Measurements from ENCODE around the gene KCNQ1OT1. TPM values are rescaled to one million over a fixed set of nuclear protein-coding genes. Genes with fewer than 3 reads are reported as not detected.

KCNQ1OT1 gene
- total RNA-seq: under 1 TPM; 0.33 to 0.44 TPM

DNA sequence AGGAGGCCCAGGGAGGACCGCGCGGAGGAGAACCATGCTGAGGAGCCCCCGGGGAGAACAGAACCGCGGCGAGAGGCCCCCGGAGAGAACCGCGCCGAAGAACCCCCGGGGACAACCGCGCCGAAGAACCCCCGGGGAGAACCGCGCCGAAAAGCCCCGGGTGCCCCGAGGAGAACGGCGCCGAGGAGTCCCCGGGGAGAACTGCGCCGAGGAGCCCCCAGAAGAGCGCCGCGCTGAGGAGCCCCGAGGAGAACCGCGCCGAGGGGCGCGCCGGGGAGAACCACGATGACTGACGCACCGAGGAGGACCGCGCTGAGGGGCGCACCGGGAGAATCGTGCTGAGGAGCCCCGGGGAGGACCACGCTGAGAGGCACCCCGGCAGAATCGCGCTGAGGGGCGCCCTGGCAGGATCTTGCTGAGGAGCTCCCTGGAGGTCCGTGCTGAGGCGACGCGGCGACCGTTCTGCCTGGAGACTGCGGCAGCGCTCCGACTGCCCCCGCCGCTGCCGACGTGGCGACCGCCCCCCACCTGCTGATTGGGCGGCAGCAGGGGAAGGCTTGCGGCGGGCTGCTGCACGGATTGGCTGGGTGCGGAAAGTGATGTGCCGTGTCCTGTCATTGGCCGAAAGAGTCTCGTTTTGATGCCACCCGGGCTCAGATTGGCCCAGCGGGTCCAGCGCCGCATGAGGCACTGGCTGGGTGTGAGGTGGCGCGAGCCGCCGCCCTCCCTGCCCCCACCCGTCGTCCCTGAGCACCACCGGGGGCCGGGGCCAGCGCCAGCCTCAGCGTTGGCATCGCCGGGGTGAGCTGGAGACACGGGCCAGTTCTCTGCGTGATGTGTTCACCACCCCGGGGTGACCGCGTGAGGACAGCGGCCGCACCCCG is at the start of gene KCNQ1OT1:
TSS of gene KCNQ1OT1 (minus strand) at position 464 of the 884 bp plus-strand sequence.
- peaks cover 3% of the 10 kb centered on the region for H3K36me3 Mint-ChIP-seq
- H3K27ac Mint-ChIP-seq: peak within 1 kb of the TSS; percentile 49
- peak within 1 kb of the TSS; percentile 77 for H3K4me3 Mint-ChIP-seq
- DNase-seq (peak; percentile 92), ATAC-seq (peak; percentile 96)
- H3K9me3 Mint-ChIP-seq (ENCODE audit: low read depth): no peaks in the 10 kb centered on the region
- peaks cover 6% of the 10 kb centered on the region for H3K4me1 Mint-ChIP-seq
- H3K27me3 Mint-ChIP-seq: no peaks in the 10 kb centered on the region
- CTCF ChIA-PET: no interaction called here

DNA sequence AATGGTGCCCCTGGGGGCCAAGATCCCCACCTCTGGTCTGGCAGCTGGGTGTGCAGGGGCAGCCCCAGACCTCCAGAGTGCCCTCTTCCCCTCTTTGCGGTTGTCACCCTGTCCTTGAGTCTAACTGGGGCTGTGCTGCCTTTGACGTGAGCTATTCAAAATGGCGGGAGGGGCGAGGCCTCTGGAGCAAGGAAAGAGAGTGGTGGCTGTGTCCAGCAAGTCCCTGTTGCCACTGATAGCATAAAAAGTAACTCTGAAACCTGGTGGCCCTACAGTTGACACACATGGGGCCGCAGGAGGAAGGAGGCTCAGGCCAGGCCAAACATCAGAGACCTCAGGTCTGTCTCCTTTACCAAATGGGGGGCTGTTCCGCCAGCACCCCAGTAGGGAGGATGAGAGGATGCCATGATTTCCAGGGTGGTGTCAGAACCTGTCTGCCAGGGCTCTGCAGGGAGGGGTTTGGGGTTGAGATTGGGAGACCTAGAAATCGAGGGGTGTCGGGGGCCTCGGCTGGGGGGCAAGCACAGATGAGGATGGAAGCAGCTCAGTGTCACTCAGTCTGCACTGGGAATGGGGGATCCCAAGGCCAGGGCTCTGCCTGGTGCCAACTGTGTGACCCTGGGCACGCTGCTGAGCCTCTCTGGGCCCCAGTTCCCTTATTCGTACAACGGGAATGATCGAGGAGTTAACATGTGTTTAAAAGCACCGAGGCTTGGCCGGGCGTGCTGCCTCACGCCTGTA is 49.2 kb upstream of the KCNQ1OT1 start:
- Mint-ChIP-seq H3K36me3 (no peaks in the 10 kb centered on the region), H3K4me3 (no peak overlapping the region), H3K27ac (no peak overlapping the region), H3K9me3 (ENCODE audit: low read depth) (peaks cover 2% of the 10 kb centered on the region), H3K4me1 (peaks cover 3% of the 10 kb centered on the region), H3K27me3 (no peaks in the 10 kb centered on the region)
- no peak for DNase-seq
- CTCF ChIA-PET: no interaction called here
- no peak for ATAC-seq

DNA sequence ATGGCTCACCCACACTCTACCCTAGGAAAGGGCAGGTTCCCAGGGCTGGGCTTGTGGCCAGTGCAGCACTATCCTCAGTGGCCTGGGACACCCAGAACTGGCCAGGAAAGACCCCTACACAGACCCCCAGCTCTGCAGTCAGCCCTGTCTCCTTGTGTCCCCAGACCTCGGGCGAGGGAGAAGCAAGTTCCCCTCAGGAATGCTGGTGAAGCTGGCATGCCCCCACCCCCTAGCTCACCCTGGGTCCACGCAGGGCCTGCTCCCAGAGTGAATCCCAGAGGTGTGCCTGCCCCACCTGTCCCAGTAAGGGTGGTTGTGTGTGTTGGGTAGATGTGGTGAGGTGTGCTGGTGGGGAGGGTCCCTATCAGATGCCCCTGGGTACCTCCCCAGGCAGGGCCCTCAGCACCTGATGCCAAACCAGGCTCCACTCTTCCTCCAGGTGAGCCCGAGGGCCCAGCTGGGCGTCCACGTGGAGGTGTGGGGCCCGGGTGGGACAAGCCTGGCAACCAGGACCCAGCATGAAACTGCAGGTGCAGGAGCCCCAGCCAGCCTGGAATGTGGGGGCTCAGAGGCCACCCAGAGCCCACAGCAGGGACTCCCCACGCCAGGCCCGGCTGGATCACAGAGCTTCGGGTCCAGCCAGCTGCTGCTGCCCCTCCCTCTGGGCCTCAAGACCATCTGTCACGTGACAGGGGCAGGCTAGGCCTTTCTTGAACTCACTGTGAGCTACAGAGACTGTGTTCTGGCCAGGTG is 48.4 kb upstream of the KCNQ1OT1 start:
- no peaks in the 10 kb centered on the region for H3K4me1 Mint-ChIP-seq
- H3K9me3 Mint-ChIP-seq (ENCODE audit: low read depth): no peaks in the 10 kb centered on the region
- no peak for DNase-seq
- no peak overlapping the region for H3K27ac Mint-ChIP-seq
- H3K36me3 Mint-ChIP-seq: no peaks in the 10 kb centered on the region
- CTCF ChIA-PET: no interaction called here
- no peak overlapping the region for H3K4me3 Mint-ChIP-seq
- no peaks in the 10 kb centered on the region for H3K27me3 Mint-ChIP-seq
- no peak for ATAC-seq

DNA sequence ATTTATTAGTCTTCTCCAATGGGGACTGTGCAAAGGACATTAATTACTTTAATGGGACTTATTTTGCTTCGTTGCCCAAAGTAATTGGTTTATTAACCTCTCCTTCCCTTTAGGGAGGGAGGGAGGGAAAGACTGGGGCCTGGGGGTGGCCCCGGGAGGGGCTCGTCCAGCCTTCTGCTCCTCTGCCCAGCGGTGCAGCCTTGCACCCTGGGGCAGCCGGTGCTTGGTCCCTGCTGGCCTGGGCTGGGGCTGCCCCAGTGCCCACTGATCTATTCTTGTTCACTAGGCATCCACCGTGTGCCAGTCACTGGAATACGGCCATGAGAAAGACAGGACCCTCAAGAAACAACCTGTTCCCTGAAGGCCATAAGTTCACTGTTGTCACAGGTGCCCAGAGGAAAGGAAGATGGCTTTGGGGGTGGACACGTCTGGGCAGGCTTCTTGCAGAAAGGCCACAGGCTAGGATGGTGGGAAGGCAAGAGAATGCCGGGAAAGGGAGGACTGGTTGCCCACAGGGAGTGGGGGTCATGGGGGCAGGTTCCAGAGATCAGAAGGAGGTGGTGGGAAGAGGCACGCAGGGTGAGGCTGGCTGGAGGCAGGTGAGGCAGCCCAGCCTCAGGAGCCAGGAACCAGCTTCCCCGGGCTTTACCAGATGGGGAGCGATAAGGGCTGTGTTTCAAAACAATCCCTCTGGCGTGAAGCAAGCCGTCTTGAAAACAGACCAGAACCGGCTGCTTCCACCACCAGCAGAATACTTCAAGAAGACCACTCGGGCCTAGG is 47.6 kb upstream of the KCNQ1OT1 start:
- DNase-seq (no peak), ATAC-seq (no peak)
- Mint-ChIP-seq H3K4me1 (no peaks in the 10 kb centered on the region), H3K36me3 (no peaks in the 10 kb centered on the region), H3K9me3 (ENCODE audit: low read depth) (no peaks in the 10 kb centered on the region), H3K4me3 (no peak overlapping the region), H3K27ac (no peak overlapping the region), H3K27me3 (no peaks in the 10 kb centered on the region)
- CTCF ChIA-PET: no interaction called here

DNA sequence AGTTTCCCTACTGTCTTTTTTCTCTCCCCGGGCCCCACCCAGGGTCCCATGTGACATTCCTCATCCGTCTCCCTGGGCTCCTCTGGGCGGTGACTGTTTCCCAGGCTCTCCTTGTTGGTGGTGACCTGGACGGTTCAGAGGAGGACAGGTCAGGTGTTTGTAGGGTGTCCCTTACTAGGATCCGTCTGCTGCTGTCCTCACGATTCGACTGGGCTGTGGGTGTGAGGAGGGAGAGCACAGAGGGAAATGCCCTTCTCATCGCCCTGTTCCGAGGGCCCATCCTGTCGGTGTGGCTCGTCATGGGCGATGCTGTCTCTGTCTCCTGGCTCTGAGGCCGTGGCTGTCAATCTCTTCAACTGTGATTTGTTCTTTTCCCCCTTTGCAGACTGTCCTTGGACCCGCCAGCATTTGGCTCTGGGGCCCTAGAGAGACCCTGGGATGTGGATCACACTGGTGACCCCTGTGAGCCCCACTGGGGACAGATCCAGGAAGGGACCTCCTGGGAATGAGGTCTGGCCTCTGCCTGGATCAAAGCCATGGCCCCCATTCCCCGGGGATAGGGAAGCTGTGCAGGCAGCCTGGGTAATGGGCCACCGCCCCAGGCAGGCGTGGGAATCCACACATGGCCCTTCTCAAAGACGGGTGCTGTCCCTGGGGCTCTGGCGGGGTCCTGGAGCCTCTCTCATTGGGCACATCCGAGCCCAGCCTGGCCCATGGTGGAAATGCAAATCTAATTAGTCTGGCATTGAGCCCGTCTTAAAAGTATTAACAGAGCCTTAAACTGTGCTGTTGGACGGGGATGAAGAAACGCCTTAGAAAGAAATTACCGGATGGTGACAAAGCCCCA is 46.8 kb upstream of the KCNQ1OT1 start:
- ATAC-seq (no peak), DNase-seq (no peak)
- Mint-ChIP-seq H3K36me3 (no peaks in the 10 kb centered on the region), H3K9me3 (ENCODE audit: low read depth) (no peaks in the 10 kb centered on the region), H3K27me3 (no peaks in the 10 kb centered on the region), H3K4me1 (no peaks in the 10 kb centered on the region), H3K4me3 (no peak overlapping the region), H3K27ac (no peak overlapping the region)
- CTCF ChIA-PET: no interaction called here

DNA sequence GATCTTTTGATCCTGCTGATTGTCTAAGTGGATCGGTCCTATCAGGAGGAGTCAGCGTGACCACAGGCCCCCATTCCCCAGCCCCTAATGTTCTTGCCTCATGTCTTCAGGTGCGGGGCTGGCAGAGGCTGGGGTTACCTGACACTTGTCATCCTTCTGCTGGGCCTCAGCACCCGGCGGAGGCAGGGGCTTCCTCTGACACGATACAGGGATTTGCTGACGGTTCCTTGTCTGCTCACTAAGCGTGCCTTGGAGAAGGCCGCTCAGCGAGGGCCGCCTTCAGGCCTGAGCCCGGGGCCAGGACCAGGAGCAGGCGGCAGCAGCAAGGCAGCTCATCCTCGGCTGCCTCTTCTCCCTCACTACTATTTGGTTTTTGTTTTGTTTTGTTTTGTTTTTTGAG is 45.7 kb upstream of the KCNQ1OT1 start:
- H3K27me3 Mint-ChIP-seq: no peaks in the 10 kb centered on the region
- no peak overlapping the region for H3K27ac Mint-ChIP-seq
- ATAC-seq (no peak), DNase-seq (no peak)
- H3K4me1 Mint-ChIP-seq: no peaks in the 10 kb centered on the region
- no peaks in the 10 kb centered on the region for H3K36me3 Mint-ChIP-seq
- CTCF ChIA-PET: no interaction called here
- no peaks in the 10 kb centered on the region for H3K9me3 Mint-ChIP-seq (ENCODE audit: low read depth)
- no peak overlapping the region for H3K4me3 Mint-ChIP-seq

DNA sequence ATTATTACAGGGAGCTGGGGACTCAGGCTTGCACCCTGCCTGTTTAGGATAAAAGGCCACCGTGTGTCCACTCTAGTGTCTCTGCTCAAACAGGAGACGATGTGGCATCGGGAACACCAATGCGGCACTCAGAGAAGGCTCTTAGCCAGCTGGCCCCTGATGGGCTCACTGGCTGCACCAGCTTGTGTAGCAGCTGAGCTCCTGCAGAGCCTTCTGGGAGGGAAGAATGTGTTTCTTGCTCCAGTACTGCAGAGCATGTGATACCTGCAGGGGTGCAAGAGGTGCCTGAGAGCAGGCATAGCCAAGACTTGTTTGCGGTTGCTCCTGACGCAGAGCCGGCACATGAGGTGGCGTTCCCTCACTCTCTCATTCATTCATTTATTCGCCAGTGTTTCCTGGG is 44.4 kb upstream of the KCNQ1OT1 start:
- H3K9me3 Mint-ChIP-seq (ENCODE audit: low read depth): no peaks in the 10 kb centered on the region
- H3K4me1 Mint-ChIP-seq: no peaks in the 10 kb centered on the region
- H3K27ac Mint-ChIP-seq: no peak overlapping the region
- no peak overlapping the region for H3K4me3 Mint-ChIP-seq
- CTCF ChIA-PET: interaction anchor here (1.1 kb wide), 1 partner anchor 211 kb away, joined by 4 read pairs; no protein-coding TSS in a partner anchor
- H3K27me3 Mint-ChIP-seq: no peaks in the 10 kb centered on the region
- H3K36me3 Mint-ChIP-seq: no peaks in the 10 kb centered on the region
- ATAC-seq: no peak
- DNase-seq: no peak

DNA sequence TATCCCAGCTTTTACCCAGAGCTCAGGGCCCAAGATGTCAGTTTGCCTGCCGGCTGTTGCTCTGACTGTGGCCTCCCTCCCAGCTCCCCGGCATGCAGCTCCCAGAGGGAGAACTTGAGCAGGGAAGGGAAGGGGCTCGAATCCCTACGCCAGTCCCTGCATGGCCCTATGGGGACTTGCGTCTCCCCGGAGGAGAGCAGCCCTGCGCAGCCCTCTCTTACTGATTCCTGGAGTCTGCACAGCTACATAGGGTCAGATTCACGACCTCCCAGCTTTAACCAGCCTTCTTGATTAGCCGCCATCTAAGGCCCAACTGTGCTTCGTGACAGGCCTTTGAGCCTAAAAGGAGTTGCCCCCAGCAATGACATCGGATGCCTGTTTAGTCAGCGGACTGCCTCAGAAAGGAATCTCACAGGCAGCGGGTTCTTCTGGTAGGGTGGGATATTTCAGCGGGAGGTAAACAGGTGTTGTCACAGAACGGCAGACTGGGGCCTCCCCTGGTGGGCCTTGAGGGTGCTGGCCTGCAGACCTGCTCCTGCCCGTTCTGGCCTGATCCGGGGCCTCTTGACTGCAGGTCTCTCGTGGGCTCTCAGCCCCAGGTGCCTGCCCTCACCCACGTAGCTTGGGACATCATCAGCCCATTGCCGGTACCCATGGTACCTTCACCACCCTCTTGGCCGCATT is 43.8 kb upstream of the KCNQ1OT1 start:
- Mint-ChIP-seq H3K4me1 (no peaks in the 10 kb centered on the region), H3K27ac (no peak overlapping the region), H3K27me3 (no peaks in the 10 kb centered on the region), H3K9me3 (ENCODE audit: low read depth) (no peaks in the 10 kb centered on the region), H3K36me3 (no peaks in the 10 kb centered on the region), H3K4me3 (no peak overlapping the region)
- ATAC-seq (no peak), DNase-seq (no peak)
- CTCF ChIA-PET: interaction anchor here (1.1 kb wide), 1 partner anchor 211 kb away, joined by 4 read pairs; no protein-coding TSS in a partner anchor

DNA sequence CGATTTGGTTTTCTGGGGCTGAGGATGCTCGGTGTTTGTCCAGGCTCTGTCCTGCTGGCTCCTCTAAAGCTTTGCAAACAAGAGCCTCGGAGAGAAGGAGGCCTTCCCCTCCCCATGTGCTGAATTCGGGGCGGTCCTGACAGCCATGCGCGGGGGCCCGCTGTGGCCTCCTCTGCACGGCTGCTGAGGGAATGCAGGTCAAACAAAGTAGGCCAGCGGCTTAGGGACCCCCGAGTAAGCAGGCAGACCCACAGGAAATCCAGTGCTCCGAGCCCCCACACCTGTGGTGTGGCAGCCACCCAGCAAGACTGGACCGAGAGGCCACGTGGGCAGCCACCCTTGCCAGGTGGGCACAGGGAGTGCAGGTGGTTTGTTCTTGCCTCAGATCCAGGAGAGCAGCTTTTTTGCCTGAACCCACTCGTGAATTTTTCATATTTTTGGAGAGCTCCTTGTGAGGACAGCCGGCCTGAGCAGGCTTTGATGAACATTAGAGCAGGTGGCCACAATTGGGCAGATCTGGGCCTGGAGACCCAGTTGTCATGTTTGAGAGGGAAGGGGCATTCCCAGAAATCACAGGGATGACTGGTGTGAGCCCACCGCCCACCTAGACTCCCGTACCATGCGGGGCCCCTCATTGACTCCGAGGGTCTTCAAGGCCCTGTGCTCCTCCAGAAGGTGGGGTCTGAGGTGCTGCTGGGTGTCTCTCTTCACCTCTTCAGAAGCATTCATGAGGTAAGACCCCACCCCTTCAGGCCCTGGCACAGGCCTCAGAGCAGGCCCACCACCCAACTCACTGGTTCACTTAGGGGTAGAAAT is 43.0 kb upstream of the KCNQ1OT1 start:
- Mint-ChIP-seq H3K36me3 (no peaks in the 10 kb centered on the region), H3K27ac (no peak overlapping the region), H3K27me3 (no peaks in the 10 kb centered on the region), H3K9me3 (ENCODE audit: low read depth) (no peaks in the 10 kb centered on the region), H3K4me1 (no peaks in the 10 kb centered on the region), H3K4me3 (no peak overlapping the region)
- CTCF ChIA-PET: interaction anchor here (1.1 kb wide), 1 partner anchor 210 kb away, joined by 4 read pairs; no protein-coding TSS in a partner anchor
- ATAC-seq (no peak), DNase-seq (no peak)

DNA sequence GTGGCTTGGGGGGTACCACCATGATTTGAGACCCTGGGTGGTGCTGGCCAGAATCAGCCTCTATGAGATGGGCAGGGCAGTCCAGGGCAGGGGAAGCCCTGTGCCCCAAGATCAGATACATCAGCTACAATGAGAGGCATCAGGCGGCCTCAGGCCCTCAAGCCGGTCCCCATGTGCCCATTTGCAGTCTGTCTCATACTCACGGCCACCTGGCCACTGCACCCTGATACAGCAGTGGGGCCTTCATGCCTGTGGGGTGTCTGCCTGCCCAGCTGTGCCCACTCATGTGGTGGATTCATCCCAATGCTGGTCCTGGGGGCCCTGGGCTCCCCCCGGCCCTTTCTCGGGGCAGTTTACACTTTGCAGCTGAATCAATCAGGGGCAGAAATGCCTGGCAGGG is 42.4 kb upstream of the KCNQ1OT1 start:
- H3K4me3 Mint-ChIP-seq: no peak overlapping the region
- no peak for DNase-seq
- no peak for ATAC-seq
- H3K27me3 Mint-ChIP-seq: no peaks in the 10 kb centered on the region
- no peaks in the 10 kb centered on the region for H3K9me3 Mint-ChIP-seq (ENCODE audit: low read depth)
- no peaks in the 10 kb centered on the region for H3K4me1 Mint-ChIP-seq
- no peaks in the 10 kb centered on the region for H3K36me3 Mint-ChIP-seq
- H3K27ac Mint-ChIP-seq: no peak overlapping the region
- CTCF ChIA-PET: no interaction called here

DNA sequence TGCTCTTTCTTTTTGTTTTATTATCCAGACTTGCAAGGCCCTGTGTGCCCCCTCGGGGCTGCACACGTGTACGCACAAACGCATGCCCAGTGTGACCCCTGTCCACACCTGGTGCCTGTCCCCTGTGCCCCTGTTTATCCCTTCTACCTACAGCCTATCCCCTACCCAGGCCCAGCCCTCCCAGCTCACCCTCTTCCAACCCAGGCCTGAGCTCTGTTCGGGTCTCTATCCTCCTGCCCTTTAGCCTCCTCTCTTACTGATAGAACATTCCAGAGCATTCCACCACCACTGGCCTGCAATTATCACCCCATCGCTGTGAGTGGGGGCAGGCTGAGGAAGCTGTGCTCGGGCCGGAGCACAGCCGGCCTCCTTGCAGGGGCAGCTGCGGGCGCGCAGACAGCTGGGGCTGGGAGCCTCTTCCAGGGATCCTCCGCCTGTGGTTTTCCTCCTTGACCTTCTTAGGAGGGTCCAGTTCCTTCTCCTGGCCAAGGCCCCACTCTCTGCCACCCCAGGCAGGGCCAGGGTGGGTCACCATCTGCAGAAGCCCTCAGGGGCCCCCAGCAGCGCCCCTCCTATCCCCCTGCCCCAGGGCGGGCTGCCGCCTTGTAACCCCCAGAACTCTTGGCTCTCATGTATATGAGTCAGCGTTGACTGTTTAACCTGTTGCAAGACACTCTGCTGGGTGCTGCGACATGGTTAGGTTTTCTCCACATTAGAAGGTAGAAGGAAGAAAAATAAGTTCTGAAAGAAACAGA is 41.8 kb upstream of the KCNQ1OT1 start:
- CTCF ChIA-PET: no interaction called here
- Mint-ChIP-seq H3K27me3 (no peaks in the 10 kb centered on the region), H3K27ac (no peak overlapping the region), H3K36me3 (no peaks in the 10 kb centered on the region), H3K4me1 (no peaks in the 10 kb centered on the region), H3K4me3 (no peak overlapping the region), H3K9me3 (ENCODE audit: low read depth) (no peaks in the 10 kb centered on the region)
- DNase-seq (no peak), ATAC-seq (no peak)
